H1 (cell line): ENCODE measurements around the gene SCARF1. TPM values are rescaled to one million over a fixed set of nuclear protein-coding genes. Genes with fewer than 3 reads are reported as not detected.
A peak's percentile ranks its signal among the peaks of the same experiment; 100 is the strongest.

Experiments
- CBX5 ChIP-seq: fragments of 300-800, 300-1000 bp; sonication (generic); IDR thresholded peaks from 2 replicates; pipeline ENCODE4 v1.7.1; 2016; ENCODE audit warnings: antibody characterized with exemption, low read length, low read depth
- CTBP2 ChIP-seq: IDR thresholded peaks from 2 replicates; pipeline ENCODE4 v1.7.0; 2011; ENCODE audit warnings: borderline replicate concordance, mild to moderate bottlenecking, moderate library complexity, mixed read lengths, low read length; ENCODE audit not compliant: insufficient read depth, insufficient read length
- GTF2F1 ChIP-seq: IDR thresholded peaks from 2 replicates; pipeline ENCODE4 v1.6.1; 2012; ENCODE audit warnings: low read depth, low read length, improper control_type of control experiment, borderline replicate concordance
- KDM4A ChIP-seq: IDR thresholded peaks from one replicate; pipeline ENCODE4 v1.7.1; 2012; ENCODE audit warnings: low read depth, mild to moderate bottlenecking, moderate library complexity, low read length, inconsistent platforms; ENCODE audit not compliant: severe bottlenecking
- MAFK ChIP-seq: IDR thresholded peaks from 2 replicates; pipeline ENCODE4 v1.6.1; 2012; ENCODE audit warnings: low read depth, mild to moderate bottlenecking, improper control_type of control experiment, low read length
- POLR2A ChIP-seq, 2 experiments: IDR thresholded peaks; 1 replicate in 1 of 2; 2 replicates in 1 of 2; pipeline ENCODE4 v1.6.1; 2011; ENCODE audit warnings: low read depth in 2 of 2, low read length in 2 of 2, mild to moderate bottlenecking in 2 of 2; ENCODE audit errors: control extremely low read depth in 1 of 2
- RAD21 ChIP-seq, 2 experiments: IDR thresholded peaks in 1 of 2; conservative IDR thresholded peaks in 1 of 2; 2 replicates each; pipeline ENCODE4 v1.6.1; 2011; ENCODE audit warnings: low read depth in 2 of 2, low read length in 2 of 2, improper control_type of control experiment in 1 of 2, inconsistent platforms in 1 of 2, mild to moderate bottlenecking in 1 of 2, moderate library complexity in 1 of 2
- RFX5 ChIP-seq: IDR thresholded peaks from 2 replicates; pipeline ENCODE4 v1.6.1; 2011; ENCODE audit warnings: low read depth, low read length, improper control_type of control experiment, borderline replicate concordance
- RXRA ChIP-seq: IDR thresholded peaks from 2 replicates; pipeline ENCODE4 v1.6.1; 2011; ENCODE audit warnings: low read depth, mild to moderate bottlenecking, low read length, moderate library complexity; ENCODE audit not compliant: insufficient read depth
- SP1 ChIP-seq: IDR thresholded peaks from 2 replicates; pipeline ENCODE4 v1.6.1; 2011; ENCODE audit warnings: low read depth, low read length
- TAF1 ChIP-seq: IDR thresholded peaks from 2 replicates; pipeline ENCODE4 v1.6.1; 2011; ENCODE audit warnings: mild to moderate bottlenecking, low read depth, low read length
- YY1 ChIP-seq: IDR thresholded peaks from 2 replicates; pipeline ENCODE4 v1.6.1; 2011; ENCODE audit warnings: low read depth, mild to moderate bottlenecking, low read length
- polyA plus RNA-seq, 7 experiments: library from polyadenylated mRNA; depleted of rRNA in 3 of 7; stranded (reverse) in 5 of 7; unstranded in 2 of 7; fragments of >200 nt in 5 of 7; fragments of 200-250 nt in 2 of 7; gene quantifications; 1 replicate in 5 of 7; 2 replicates in 1 of 7; 4 replicates in 1 of 7; pipeline versions ENCODE4 v1.2.1 to v1.2.3, GENCODE V29; 2011 to 2013; ENCODE audit warnings: missing spikeins in 2 of 7, mixed read lengths in 2 of 7
- total RNA-seq: library from RNA; stranded (reverse); fragmentation: NEBNext Ultra II Directional; extraction: Animal tissue kit (Norgen Biotek cat#: 25700); gene quantifications from 2 replicates; pipeline ENCODE4 v1.2.1, GENCODE V29; 2021
- TF ChIP-seq, protein P1 (sequence below), 3 experiments: IDR thresholded peaks; 1 replicate in 2 of 3; 2 replicates in 1 of 3; pipeline versions ENCODE4 v1.5.1 to v1.6.1; 2011; ENCODE audit warnings: low read length in 3 of 3, mild to moderate bottlenecking in 3 of 3, inconsistent platforms in 2 of 3, low read depth in 1 of 3, moderate library complexity in 1 of 3; ENCODE audit not compliant: insufficient read depth in 1 of 3; ENCODE audit errors: control extremely low read depth in 1 of 3

SCARF1 gene
- total and polyA plus RNA-seq, 2 of the 8 experiments (the other 6 are each of a cell fraction or from before 2014, with no cell fraction given) = 1.1 to 1.6 TPM

DNA sequence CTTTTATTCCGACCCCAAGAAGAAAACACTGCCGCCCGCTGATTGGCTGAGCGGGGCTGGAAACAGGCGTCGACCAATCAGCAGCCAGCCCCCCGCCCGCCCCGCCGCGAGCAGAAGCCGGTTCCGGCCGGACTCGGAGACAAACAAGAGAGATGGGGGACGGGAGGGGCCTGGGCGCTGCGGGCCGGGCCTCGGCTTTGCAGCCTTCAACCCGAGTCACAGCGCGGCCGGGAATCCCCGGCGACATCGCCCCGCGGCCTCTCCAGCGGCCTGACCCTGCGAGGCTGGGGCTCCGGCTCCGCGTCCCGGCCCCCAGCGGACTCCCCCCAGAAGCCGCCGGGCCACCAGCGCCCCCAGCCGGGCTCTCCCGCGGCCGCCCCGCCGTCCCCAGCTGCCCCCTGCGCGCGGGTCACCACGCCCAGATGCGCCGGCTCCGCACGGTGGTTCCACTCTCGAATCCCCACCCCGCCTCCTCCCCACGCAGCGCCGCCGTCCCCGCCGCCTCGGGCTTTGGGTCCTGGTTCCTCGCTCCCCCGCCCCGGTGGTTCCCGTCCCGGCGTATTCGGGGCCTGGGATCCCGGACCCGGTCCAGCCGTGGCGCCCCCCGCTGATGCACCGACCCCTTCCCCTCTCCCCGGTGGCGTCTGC lies 16.6 kb downstream of the SCARF1 start (continued):
- TF ChIP-seq GTF2F1 = no peak
- peak; percentile 54; the same call in 1 of the 2 replicates for TF ChIP-seq RFX5
- peak in 1 of 2 experiments; percentile 72; a peak in 2 of 3 replicates for TF ChIP-seq POLR2A (IDR thresholded peaks at IDR 0.05; ENCODE audit: control extremely low read depth in 1 of 2, low read depth in 2 of 2, low read length in 2 of 2)
- TF ChIP-seq, protein P1, sequence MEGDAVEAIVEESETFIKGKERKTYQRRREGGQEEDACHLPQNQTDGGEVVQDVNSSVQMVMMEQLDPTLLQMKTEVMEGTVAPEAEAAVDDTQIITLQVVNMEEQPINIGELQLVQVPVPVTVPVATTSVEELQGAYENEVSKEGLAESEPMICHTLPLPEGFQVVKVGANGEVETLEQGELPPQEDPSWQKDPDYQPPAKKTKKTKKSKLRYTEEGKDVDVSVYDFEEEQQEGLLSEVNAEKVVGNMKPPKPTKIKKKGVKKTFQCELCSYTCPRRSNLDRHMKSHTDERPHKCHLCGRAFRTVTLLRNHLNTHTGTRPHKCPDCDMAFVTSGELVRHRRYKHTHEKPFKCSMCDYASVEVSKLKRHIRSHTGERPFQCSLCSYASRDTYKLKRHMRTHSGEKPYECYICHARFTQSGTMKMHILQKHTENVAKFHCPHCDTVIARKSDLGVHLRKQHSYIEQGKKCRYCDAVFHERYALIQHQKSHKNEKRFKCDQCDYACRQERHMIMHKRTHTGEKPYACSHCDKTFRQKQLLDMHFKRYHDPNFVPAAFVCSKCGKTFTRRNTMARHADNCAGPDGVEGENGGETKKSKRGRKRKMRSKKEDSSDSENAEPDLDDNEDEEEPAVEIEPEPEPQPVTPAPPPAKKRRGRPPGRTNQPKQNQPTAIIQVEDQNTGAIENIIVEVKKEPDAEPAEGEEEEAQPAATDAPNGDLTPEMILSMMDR (IDR thresholded peaks at IDR 0.05; ENCODE audit: control extremely low read depth in 1 of 3, insufficient read depth in 1 of 3, low read depth in 1 of 3, low read length in 3 of 3) = peak; percentile 9 to 22 (median 14); a peak in 3 of 4 replicates
- no peak for TF ChIP-seq RXRA
- TF ChIP-seq KDM4A = no peak
- TF ChIP-seq YY1 = peak; percentile 42; the same call in 1 of the 2 replicates
- TF ChIP-seq CTBP2 = no peak
- TF ChIP-seq CBX5 = no peak
- peak; percentile 64; the same call in 1 of the 2 replicates for TF ChIP-seq SP1
- TF ChIP-seq TAF1 = peak; percentile 76
- TF ChIP-seq RAD21 (IDR thresholded peaks at IDR 0.05 in 1 of 2, conservative IDR thresholded peaks at IDR 0.05 in 1 of 2; ENCODE audit: low read depth in 2 of 2, low read length in 2 of 2) = peak in 1 of 2 experiments; percentile 37; a peak in 2 of 4 replicates
- TF ChIP-seq MAFK = no peak
